Right atrium auricular region (tissue), 2 donors: ENCODE measurements around the gene MGAT4D. TPM values are rescaled to one million over a fixed set of nuclear protein-coding genes. Genes with fewer than 3 reads are reported as not detected.
"Not testable (repeated sequence)": the region's sequence is repeated elsewhere in the genome, so short reads cannot be mapped to it uniquely, and the experiment has no call there.

ENCODE experiments used
- DNase-seq: peaks from one replicate; pipeline ENCODE4 v3.0.0-alpha.2; 2019; ENCODE audit warnings: low spot score
- H3K27ac ChIP-seq, 2 donors: fragments of 200-600 bp; sonication (generic); 1 replicate in 1 of 2; 2 replicates in 1 of 2; pipeline ENCODE4 v1.5.1; 2016 to 2019
- H3K27me3 ChIP-seq, 2 donors: fragments of 200-600 bp; sonication (generic); one replicate each; pipeline versions ENCODE4 v1.5.1 to v1.6.0; 2017 to 2019
- H3K36me3 ChIP-seq: fragments of 200-600 bp; sonication (generic); one replicate; pipeline ENCODE4 v1.5.1; 2016
- H3K4me1 ChIP-seq, 2 donors: fragments of 200-600 bp; sonication (generic); one replicate each; pipeline versions ENCODE4 v1.5.1 to v1.6.0; 2017 to 2019
- H3K4me3 ChIP-seq, 2 donors: fragments of 200-600 bp; sonication (generic); 1 replicate in 1 of 2; 2 replicates in 1 of 2; pipeline ENCODE4 v1.5.1; 2017 to 2019; ENCODE audit warnings: mild to moderate bottlenecking in 1 of 2, moderate library complexity in 1 of 2
- H3K9me3 ChIP-seq, 2 donors: fragments of 200-600 bp; sonication (generic); one replicate each; pipeline ENCODE4 v1.5.1; 2019
- CTCF ChIP-seq, 2 donors: fragments of 200-600 bp; sonication (generic); IDR thresholded peaks; one replicate each; pipeline ENCODE4 v1.5.1; 2019; ENCODE audit warnings: antibody characterized with exemption in 2 of 2
- total RNA-seq, 2 donors: library from RNA; depleted of rRNA; stranded (reverse); fragments of >200 nt; gene quantifications; one replicate each; pipeline ENCODE4 v1.1.0, GENCODE V29; 2016

Gene MGAT4D
- total RNA-seq, 2 donors from 2014 or later: not detected

DNA sequence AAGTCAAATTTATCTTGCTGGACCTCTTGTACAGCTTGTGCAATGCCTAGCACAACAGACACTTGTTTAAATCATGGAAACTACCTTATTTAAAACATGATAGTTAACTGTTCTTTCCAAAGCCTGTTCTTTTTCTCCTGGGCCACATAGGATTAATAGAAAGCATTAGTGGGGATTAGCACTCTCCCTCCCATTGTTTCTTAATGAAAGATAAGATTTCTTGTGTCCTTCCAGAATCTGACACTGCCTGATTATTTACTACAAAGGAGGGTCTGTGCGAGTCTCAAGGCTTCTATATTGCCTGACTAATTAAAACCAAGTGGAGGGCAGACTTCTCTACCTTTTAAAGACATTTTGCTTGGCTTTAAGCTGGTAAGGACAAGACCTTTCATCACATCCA is 17.3 kb upstream of the MGAT4D start:
- Histone ChIP-seq H3K36me3 (no peaks in the 10 kb centered on the region), H3K9me3 (no peaks in the 10 kb centered on the region), H3K4me3 (no peak overlapping the region), H3K4me1 (no peaks in the 10 kb centered on the region), H3K27me3 (no peaks in the 10 kb centered on the region), H3K27ac (no peak overlapping the region)
- no peak for DNase-seq
- no peak for TF ChIP-seq CTCF (IDR thresholded peaks at IDR 0.05)

DNA sequence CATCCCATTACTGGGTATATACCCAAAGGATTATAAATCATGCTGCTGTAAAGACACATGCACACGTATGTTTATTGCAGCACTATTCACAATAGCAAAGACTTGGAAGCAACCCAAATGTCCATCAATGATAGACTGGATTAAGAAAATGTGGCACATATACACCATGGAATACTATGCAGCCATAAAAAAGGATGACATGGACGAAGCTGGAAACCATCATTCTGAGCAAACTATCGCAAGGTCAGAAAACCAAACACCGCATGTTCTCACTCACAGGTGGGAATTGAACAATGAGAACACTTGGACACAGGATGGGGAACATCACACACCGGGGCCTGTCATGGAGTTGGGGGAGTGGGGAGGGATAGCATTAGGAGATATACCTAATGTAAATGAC is 15.7 kb upstream of the MGAT4D start:
- H3K4me1 ChIP-seq: not testable (repeated sequence)

DNA sequence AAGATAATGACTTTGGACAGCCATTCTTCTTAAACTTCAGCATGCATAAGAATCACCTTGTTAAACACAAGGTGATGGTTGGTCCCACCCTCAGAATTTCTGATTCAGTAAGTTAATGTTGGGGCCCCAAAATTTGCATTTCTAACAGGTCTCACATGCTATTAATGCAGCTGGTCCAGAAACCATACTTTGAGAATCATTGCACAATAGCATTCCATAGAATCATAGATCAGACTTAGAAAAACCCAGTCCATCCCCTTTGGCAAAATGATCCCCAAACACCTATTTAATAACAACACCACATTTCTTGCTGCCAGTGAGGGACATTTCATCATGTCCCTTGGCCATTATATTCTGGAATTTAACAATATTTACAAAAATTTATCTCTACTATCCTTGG is 6.2 kb upstream of the MGAT4D start:
- Histone ChIP-seq H3K9me3 (no peaks in the 10 kb centered on the region), H3K4me3 (no peak overlapping the region), H3K27ac (no peak overlapping the region), H3K27me3 (no peaks in the 10 kb centered on the region), H3K4me1 (no peaks in the 10 kb centered on the region), H3K36me3 (no peaks in the 10 kb centered on the region)
- TF ChIP-seq CTCF (IDR thresholded peaks at IDR 0.05): no peak
- no peak for DNase-seq

More for the DNA sequence above, 15.7 kb upstream of the MGAT4D start:
- H3K27me3 ChIP-seq, H3K9me3 ChIP-seq, H3K27ac ChIP-seq, DNase-seq, H3K36me3 ChIP-seq, H3K4me3 ChIP-seq: not testable (repeated sequence)

- no peaks in the 10 kb centered on the region for H3K9me3 ChIP-seq
- peaks cover 5 to 8% of the 10 kb centered on the region in 2 donors for H3K27me3 ChIP-seq
- no peak overlapping the region for H3K4me3 ChIP-seq
- TF ChIP-seq CTCF (IDR thresholded peaks at IDR 0.05): no peak
- H3K4me1 ChIP-seq: peaks cover 0 to 7% of the 10 kb centered on the region in 2 donors
- no peak overlapping the region for H3K27ac ChIP-seq
- DNase-seq: no peak
- H3K36me3 ChIP-seq: no peaks in the 10 kb centered on the region
Observed at GRCh38 chr4:140499391-140499790, 1.3 kb upstream of the MGAT4D start.

DNA sequence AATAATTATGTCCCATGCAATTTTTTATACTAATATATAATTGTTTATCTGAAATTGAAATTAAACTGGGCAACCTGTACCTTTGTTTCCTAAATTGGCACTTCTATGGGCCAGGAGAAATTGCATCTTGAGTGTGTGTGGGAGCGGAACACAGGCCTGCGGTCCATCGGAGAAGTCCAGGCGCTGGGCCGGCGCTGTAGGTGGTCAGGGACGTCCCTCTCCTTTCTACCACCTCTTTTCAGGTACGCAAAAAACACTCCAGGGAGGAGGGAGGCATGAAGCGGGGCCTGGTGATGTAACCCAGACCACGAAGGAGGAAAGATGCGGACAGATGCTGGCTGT is 717 bp downstream of the MGAT4D start:
- no peak for TF ChIP-seq CTCF (IDR thresholded peaks at IDR 0.05)
- peaks cover 5 to 8% of the 10 kb centered on the region in 2 donors for H3K27me3 ChIP-seq
- H3K4me3 ChIP-seq: peak overlapping the region in 1 of 2 donors; percentile 37

GRCh38 chr4:140485939-140486338 is 12.2 kb downstream of the MGAT4D start:
- DNase-seq: no peak
- TF ChIP-seq CTCF (IDR thresholded peaks at IDR 0.05): no peak

More for the DNA sequence above, 717 bp downstream of the MGAT4D start:
- no peaks in the 10 kb centered on the region for H3K9me3 ChIP-seq
- no peak for DNase-seq
- no peak overlapping the region for H3K27ac ChIP-seq
- no peaks in the 10 kb centered on the region for H3K36me3 ChIP-seq
- peaks cover 0 to 7% of the 10 kb centered on the region in 2 donors for H3K4me1 ChIP-seq

More at GRCh38 chr4:140485939-140486338, 12.2 kb downstream of the MGAT4D start:
- Histone ChIP-seq H3K36me3 (no peaks in the 10 kb centered on the region), H3K27me3 (no peaks in the 10 kb centered on the region), H3K9me3 (peaks cover 0 to 13% of the 10 kb centered on the region in 2 donors), H3K27ac (no peak overlapping the region), H3K4me3 (no peak overlapping the region), H3K4me1 (no peaks in the 10 kb centered on the region)
